ENCODE results near the gene SPDYC. TPM values are rescaled to one million over a fixed set of nuclear protein-coding genes. Genes with fewer than 3 reads are reported as not detected.

The SPDYC gene
- polyA plus RNA-seq, 3 donors: 0.64 TPM; not detected in 2

GRCh38 chr11:65211293-65212105, 41.5 kb downstream of the SPDYC start:
- DNase-seq: no peak
- peaks cover 11% of the 10 kb centered on the region for H4K20me1 ChIP-seq (ENCODE audit: insufficient read depth, low read length)
- Mint-ChIP-seq H3K27me3 (ENCODE audit: low read depth in 3 of 3) (peaks cover 0 to 6% (median 0%) of the 10 kb centered on the region in 3 donors), H3K9me3 (peaks cover 0 to 3% (median 0%) of the 10 kb centered on the region in 7 donors), H3K4me1 (peaks cover 48% of the 10 kb centered on the region), H3K27ac (peak overlapping the region in 1 of 7 donors; percentile 10), H3K4me3 (no peak overlapping the region), H3K36me3 (peaks cover 46 to 56% of the 10 kb centered on the region in 2 donors)
- H2AFZ ChIP-seq (ENCODE audit: insufficient read depth, low read depth, low read length, poor library complexity, severe bottlenecking): no peak overlapping the region
- no peaks in the 10 kb centered on the region for H3K79me2 ChIP-seq (ENCODE audit: insufficient read depth, low read length)
- H3K9me3 ChIP-seq (replicated peaks in 1 of 2; ENCODE audit: control insufficient read depth in 1 of 2, insufficient read depth in 1 of 2, low read length in 2 of 2): no peaks in the 10 kb centered on the region
- 92% methylated on average over 20 of the region's 29 CpGs for WGBS (ENCODE audit: insufficient coverage)
- no peaks in the 10 kb centered on the region for H3K27me3 ChIP-seq (ENCODE audit: control insufficient read depth in 2 of 2, insufficient read depth in 2 of 2, low read length in 2 of 2)
- H3K4me3 ChIP-seq (replicated peaks in 1 of 3; ENCODE audit: low read depth in 2 of 3, low read length in 3 of 3): no peak overlapping the region
- TF ChIP-seq CTCF (IDR thresholded peaks at IDR 0.05): no peak
- H3K4me2 ChIP-seq (replicated peaks; ENCODE audit: extremely low read depth, low read length, poor library complexity, severe bottlenecking): no peak overlapping the region
- H3K9ac ChIP-seq (ENCODE audit: insufficient read depth, low read length, poor library complexity, severe bottlenecking): no peak overlapping the region
- intact Hi-C loops (cut with micrococcal nuclease): no loop called here
- no peak overlapping the region for H3K27ac ChIP-seq (ENCODE audit: low read depth in 1 of 2, low read length in 2 of 2)
- peaks cover 26 to 35% of the 10 kb centered on the region in 2 donors for H3K4me1 ChIP-seq (ENCODE audit: control insufficient read depth in 1 of 2, insufficient read depth in 2 of 2, low read length in 2 of 2)
- peaks cover 44 to 58% of the 10 kb centered on the region in 2 donors for H3K36me3 ChIP-seq (replicated peaks in 1 of 2; ENCODE audit: control insufficient read depth in 1 of 2, insufficient read depth in 2 of 2, low read length in 2 of 2)

- Histone ChIP-seq H3K4me2 (replicated peaks; ENCODE audit: extremely low read depth, low read length, poor library complexity, severe bottlenecking) (no peak overlapping the region), H3K27ac (ENCODE audit: low read depth in 1 of 2, low read length in 2 of 2) (no peak overlapping the region), H3K36me3 (replicated peaks in 1 of 2; ENCODE audit: control insufficient read depth in 1 of 2, insufficient read depth in 2 of 2, low read length in 2 of 2) (peaks cover 38 to 50% of the 10 kb centered on the region in 2 donors), H3K4me3 (replicated peaks in 1 of 3; ENCODE audit: low read depth in 2 of 3, low read length in 3 of 3) (no peak overlapping the region), H3K9me3 (replicated peaks in 1 of 2; ENCODE audit: control insufficient read depth in 1 of 2, insufficient read depth in 1 of 2, low read length in 2 of 2) (no peaks in the 10 kb centered on the region), H3K79me2 (ENCODE audit: insufficient read depth, low read length) (no peaks in the 10 kb centered on the region), H2AFZ (ENCODE audit: insufficient read depth, low read depth, low read length, poor library complexity, severe bottlenecking) (no peak overlapping the region), H3K4me1 (ENCODE audit: control insufficient read depth in 1 of 2, insufficient read depth in 2 of 2, low read length in 2 of 2) (peaks cover 26 to 35% of the 10 kb centered on the region in 2 donors), H4K20me1 (ENCODE audit: insufficient read depth, low read length) (peaks cover 11% of the 10 kb centered on the region), H3K9ac (ENCODE audit: insufficient read depth, low read length, poor library complexity, severe bottlenecking) (peak overlapping the region; percentile 7), H3K27me3 (ENCODE audit: control insufficient read depth in 2 of 2, insufficient read depth in 2 of 2, low read length in 2 of 2) (no peaks in the 10 kb centered on the region)
- Mint-ChIP-seq H3K4me3 (no peak overlapping the region), H3K27me3 (ENCODE audit: low read depth in 3 of 3) (peaks cover 0 to 6% (median 0%) of the 10 kb centered on the region in 3 donors), H3K36me3 (peaks cover 39 to 48% of the 10 kb centered on the region in 2 donors), H3K9me3 (peaks cover 0 to 3% (median 0%) of the 10 kb centered on the region in 7 donors), H3K4me1 (peaks cover 48% of the 10 kb centered on the region), H3K27ac (no peak overlapping the region)
- 31% methylated on average over 6 of the region's 13 CpGs for WGBS (ENCODE audit: insufficient coverage)
- intact Hi-C loops (cut with micrococcal nuclease): no loop called here
- no peak for TF ChIP-seq CTCF (IDR thresholded peaks at IDR 0.05)
- DNase-seq: no peak
Measured at GRCh38 chr11:65212226-65212801, 42.3 kb downstream of the SPDYC start.
